OCI-LY3 (cell line): ENCODE data around the gene RFTN2.

Experiments
- CTCF ChIP-seq: fragments of 200-600, 300-600 bp; sonication (generic); IDR thresholded peaks from 2 replicates; pipeline ENCODE4 v1.5.1; 2014; ENCODE audit warnings: antibody characterized with exemption, low read length, low read depth
- EZH2phosphoT487 ChIP-seq: fragments of 200-600 bp; shearing (Covaris generic); IDR thresholded peaks from 2 replicates; pipeline ENCODE4 v1.6.1; 2018; ENCODE audit warnings: antibody characterized with exemption, mixed run types, low read depth

- TF ChIP-seq CTCF (no peak), EZH2phosphoT487 (no peak)
These were observed 103.6 kb downstream of the RFTN2 start for GRCh38 chr2:197571627-197572271.
